HG03066 (cell line): Measurements from ENCODE around the gene PPP1R12A.

Experiments used
- ATAC-seq: cut with Tn5 transposase; IDR thresholded peaks from one replicate; pipeline ENCODE4 v1.9.1; 2021; ENCODE audit warnings: low read depth; ENCODE audit not compliant: unreplicated experiment

Gene PPP1R12A

GRCh38 chr12:79775355-79776027, 159.4 kb downstream of the PPP1R12A start:
- ATAC-seq: no peak

GRCh38 chr12:79773896-79774295, 161.0 kb downstream of the PPP1R12A start:
- ATAC-seq: no peak

GRCh38 chr12:79769860-79770485, 164.9 kb downstream of the PPP1R12A start:
- no peak for ATAC-seq

GRCh38 chr12:79769189-79769859, 165.6 kb downstream of the PPP1R12A start:
- ATAC-seq: no peak

- ATAC-seq: no peak
Measured at GRCh38 chr12:79766705-79767464, 168.0 kb downstream of the PPP1R12A start.

GRCh38 chr12:79765157-79765556, 169.7 kb downstream of the PPP1R12A start:
- no peak for ATAC-seq

- ATAC-seq: no peak
Measured at GRCh38 chr12:79764641-79765040, 170.3 kb downstream of the PPP1R12A start.

- ATAC-seq: no peak
Measured at GRCh38 chr12:79763766-79764452, 171.0 kb downstream of the PPP1R12A start.

- no peak for ATAC-seq
Measured at GRCh38 chr12:79761341-79761740, 173.6 kb downstream of the PPP1R12A start.

- ATAC-seq: no peak
Measured at GRCh38 chr12:79747274-79747673, 187.6 kb downstream of the PPP1R12A start.

GRCh38 chr12:79737875-79738718, 196.8 kb downstream of the PPP1R12A start:
- ATAC-seq: no peak

- ATAC-seq: no peak
Measured at GRCh38 chr12:79732638-79733037, 202.3 kb downstream of the PPP1R12A start.

- ATAC-seq: no peak
Measured at GRCh38 chr12:79725987-79726386, 208.9 kb downstream of the PPP1R12A start.
